Measurements from ENCODE around the gene HIPK1. TPM values are rescaled to one million over a fixed set of nuclear protein-coding genes. Genes with fewer than 3 reads are reported as not detected.
A peak's percentile ranks its signal among the peaks of the same experiment; 100 is the strongest.
"Not testable (repeated sequence)": the region's sequence is repeated elsewhere in the genome, so short reads cannot be mapped to it uniquely, and the experiment has no call there.

The HIPK1 gene
- total RNA-seq, 2 donors from 2014 or later: 59.4 to 72.0 TPM

- ATAC-seq (no peak), DNase-seq (no peak)
- intact Hi-C loops (cut with DNase I): no loop called here
These were observed 66.3 kb downstream of the HIPK1 start for GRCh38 chr1:113995382-113995781.

GRCh38 chr1:113998361-113998760 is 69.2 kb downstream of the HIPK1 start:
- ATAC-seq (no peak), DNase-seq (no peak)
- intact Hi-C loops (cut with DNase I): no loop called here

GRCh38 chr1:113999233-113999632 is 70.1 kb downstream of the HIPK1 start:
- ATAC-seq: no peak
- intact Hi-C loops (cut with DNase I): no loop called here

GRCh38 chr1:113999799-114000198 is 70.7 kb downstream of the HIPK1 start:
- ATAC-seq: no peak
- no peak for DNase-seq
- intact Hi-C loops (cut with DNase I): no loop called here

More at GRCh38 chr1:113999233-113999632, 70.1 kb downstream of the HIPK1 start:
- DNase-seq: no peak

- ATAC-seq (no peak), DNase-seq (no peak)
- intact Hi-C loops (cut with DNase I): no loop called here
These were observed 71.3 kb downstream of the HIPK1 start for GRCh38 chr1:114000406-114000805.

- peak; percentile 51 to 79 for ATAC-seq
- intact Hi-C loops (cut with DNase I): no loop called here
- DNase-seq: no peak
These were observed 73.5 kb downstream of the HIPK1 start for GRCh38 chr1:114002492-114003239.

GRCh38 chr1:114003431-114003830 is 74.3 kb downstream of the HIPK1 start:
- no peak for DNase-seq
- intact Hi-C loops (cut with DNase I): no loop called here
- peak in 1 of 2 donors; percentile 64 for ATAC-seq

- intact Hi-C loops (cut with DNase I); ATAC-seq; DNase-seq: not testable (repeated sequence)
These were observed 77.7 kb downstream of the HIPK1 start for GRCh38 chr1:114006825-114007224.

- peak in 1 of 2 donors; percentile 47 for ATAC-seq
- intact Hi-C loops (cut with DNase I): no loop called here
- DNase-seq: no peak
These were observed 79.4 kb downstream of the HIPK1 start for GRCh38 chr1:114008480-114008941.

GRCh38 chr1:114008993-114009392 is 79.9 kb downstream of the HIPK1 start:
- intact Hi-C loops (cut with DNase I): no loop called here
- DNase-seq: no peak
- no peak for ATAC-seq

- intact Hi-C loops (cut with DNase I): no loop called here
- DNase-seq (no peak), ATAC-seq (no peak)
These were observed 80.3 kb downstream of the HIPK1 start for GRCh38 chr1:114009393-114009792.

- no peak for ATAC-seq
- intact Hi-C loops (cut with DNase I): no loop called here
These were observed 81.5 kb downstream of the HIPK1 start for GRCh38 chr1:114010433-114011184.

GRCh38 chr1:114011796-114012195 is 82.7 kb downstream of the HIPK1 start:
- DNase-seq (no peak), ATAC-seq (no peak)
- intact Hi-C loops (cut with DNase I): no loop called here

More at GRCh38 chr1:114010433-114011184, 81.5 kb downstream of the HIPK1 start:
- DNase-seq: no peak

GRCh38 chr1:114015075-114015474 is 86.0 kb downstream of the HIPK1 start:
- no peak for DNase-seq
- intact Hi-C loops (cut with DNase I): no loop called here
- no peak for ATAC-seq

GRCh38 chr1:114019724-114020123 is 90.6 kb downstream of the HIPK1 start:
- ATAC-seq; intact Hi-C loops (cut with DNase I); DNase-seq: not testable (repeated sequence)

GRCh38 chr1:114021665-114022099 is 92.6 kb downstream of the HIPK1 start:
- no peak for DNase-seq
- ATAC-seq: no peak
- intact Hi-C loops (cut with DNase I): no loop called here

GRCh38 chr1:114022877-114023276 is 93.8 kb downstream of the HIPK1 start:
- intact Hi-C loops (cut with DNase I): no loop called here
- ATAC-seq (no peak), DNase-seq (no peak)

- ATAC-seq (no peak), DNase-seq (no peak)
- intact Hi-C loops (cut with DNase I): no loop called here
These were observed 94.3 kb downstream of the HIPK1 start for GRCh38 chr1:114023377-114023776.

- intact Hi-C loops (cut with DNase I): no loop called here
- ATAC-seq (peak in 1 of 2 donors; percentile 47), DNase-seq (no peak)
These were observed 94.9 kb downstream of the HIPK1 start for GRCh38 chr1:114024049-114024448.
